ENCODE results near the gene RASAL3. TPM values are rescaled to one million over a fixed set of nuclear protein-coding genes. Genes with fewer than 3 reads are reported as not detected.

Gene RASAL3
- total RNA-seq, 1 experiment from 2014 or later = 0.10 TPM

DNA sequence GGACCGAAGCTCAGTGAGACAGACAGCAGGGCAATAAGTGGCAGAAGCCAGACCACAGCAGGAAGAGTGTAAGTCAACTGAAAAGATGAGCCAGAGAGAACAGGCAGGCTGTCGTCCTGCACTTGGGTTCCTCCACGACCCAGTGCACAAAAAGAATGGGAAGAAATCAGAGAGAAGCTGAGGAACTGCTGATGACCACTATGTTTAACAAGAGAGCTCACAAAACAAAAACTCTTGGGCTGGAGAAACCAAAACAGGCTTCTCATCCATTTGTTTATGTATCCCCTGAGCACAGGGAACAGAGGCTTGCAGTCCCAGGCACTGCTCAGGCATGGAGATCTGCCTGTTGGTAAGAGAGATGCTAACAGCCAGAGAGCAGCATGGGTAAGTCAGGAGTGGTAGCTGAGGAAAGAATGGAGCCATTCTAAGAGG is 59.5 kb downstream of the RASAL3 start:
- intact Hi-C loops (cut with micrococcal nuclease; ENCODE audit: unreplicated experiment) = no loop called here
- Histone ChIP-seq H3K27ac (ENCODE audit: low read length) (no peak overlapping the region), H3K9me3 (ENCODE audit: control insufficient read depth, insufficient read depth, low read depth, low read length) (no peaks in the 10 kb centered on the region), H3K4me1 (ENCODE audit: control insufficient read depth, insufficient read depth, low read length) (no peaks in the 10 kb centered on the region), H3K36me3 (ENCODE audit: control insufficient read depth, insufficient read depth, low read length) (peaks cover 5% of the 10 kb centered on the region), H3K27me3 (ENCODE audit: control insufficient read depth, insufficient read depth, low read length) (no peaks in the 10 kb centered on the region), H3K4me3 (ENCODE audit: low read depth in 2 of 2, low read length in 2 of 2) (no peak overlapping the region)
- TF ChIP-seq, protein P1, sequence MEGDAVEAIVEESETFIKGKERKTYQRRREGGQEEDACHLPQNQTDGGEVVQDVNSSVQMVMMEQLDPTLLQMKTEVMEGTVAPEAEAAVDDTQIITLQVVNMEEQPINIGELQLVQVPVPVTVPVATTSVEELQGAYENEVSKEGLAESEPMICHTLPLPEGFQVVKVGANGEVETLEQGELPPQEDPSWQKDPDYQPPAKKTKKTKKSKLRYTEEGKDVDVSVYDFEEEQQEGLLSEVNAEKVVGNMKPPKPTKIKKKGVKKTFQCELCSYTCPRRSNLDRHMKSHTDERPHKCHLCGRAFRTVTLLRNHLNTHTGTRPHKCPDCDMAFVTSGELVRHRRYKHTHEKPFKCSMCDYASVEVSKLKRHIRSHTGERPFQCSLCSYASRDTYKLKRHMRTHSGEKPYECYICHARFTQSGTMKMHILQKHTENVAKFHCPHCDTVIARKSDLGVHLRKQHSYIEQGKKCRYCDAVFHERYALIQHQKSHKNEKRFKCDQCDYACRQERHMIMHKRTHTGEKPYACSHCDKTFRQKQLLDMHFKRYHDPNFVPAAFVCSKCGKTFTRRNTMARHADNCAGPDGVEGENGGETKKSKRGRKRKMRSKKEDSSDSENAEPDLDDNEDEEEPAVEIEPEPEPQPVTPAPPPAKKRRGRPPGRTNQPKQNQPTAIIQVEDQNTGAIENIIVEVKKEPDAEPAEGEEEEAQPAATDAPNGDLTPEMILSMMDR (IDR thresholded peaks at IDR 0.05) = no peak
- no peak for TF ChIP-seq SIN3A (IDR thresholded peaks at IDR 0.05; ENCODE audit: borderline replicate concordance, insufficient read depth, low read depth, low read length)
- TF ChIP-seq POLR2AphosphoS5 (IDR thresholded peaks at IDR 0.05; ENCODE audit: low read depth, low read length) = no peak
- TF ChIP-seq, protein P2, sequence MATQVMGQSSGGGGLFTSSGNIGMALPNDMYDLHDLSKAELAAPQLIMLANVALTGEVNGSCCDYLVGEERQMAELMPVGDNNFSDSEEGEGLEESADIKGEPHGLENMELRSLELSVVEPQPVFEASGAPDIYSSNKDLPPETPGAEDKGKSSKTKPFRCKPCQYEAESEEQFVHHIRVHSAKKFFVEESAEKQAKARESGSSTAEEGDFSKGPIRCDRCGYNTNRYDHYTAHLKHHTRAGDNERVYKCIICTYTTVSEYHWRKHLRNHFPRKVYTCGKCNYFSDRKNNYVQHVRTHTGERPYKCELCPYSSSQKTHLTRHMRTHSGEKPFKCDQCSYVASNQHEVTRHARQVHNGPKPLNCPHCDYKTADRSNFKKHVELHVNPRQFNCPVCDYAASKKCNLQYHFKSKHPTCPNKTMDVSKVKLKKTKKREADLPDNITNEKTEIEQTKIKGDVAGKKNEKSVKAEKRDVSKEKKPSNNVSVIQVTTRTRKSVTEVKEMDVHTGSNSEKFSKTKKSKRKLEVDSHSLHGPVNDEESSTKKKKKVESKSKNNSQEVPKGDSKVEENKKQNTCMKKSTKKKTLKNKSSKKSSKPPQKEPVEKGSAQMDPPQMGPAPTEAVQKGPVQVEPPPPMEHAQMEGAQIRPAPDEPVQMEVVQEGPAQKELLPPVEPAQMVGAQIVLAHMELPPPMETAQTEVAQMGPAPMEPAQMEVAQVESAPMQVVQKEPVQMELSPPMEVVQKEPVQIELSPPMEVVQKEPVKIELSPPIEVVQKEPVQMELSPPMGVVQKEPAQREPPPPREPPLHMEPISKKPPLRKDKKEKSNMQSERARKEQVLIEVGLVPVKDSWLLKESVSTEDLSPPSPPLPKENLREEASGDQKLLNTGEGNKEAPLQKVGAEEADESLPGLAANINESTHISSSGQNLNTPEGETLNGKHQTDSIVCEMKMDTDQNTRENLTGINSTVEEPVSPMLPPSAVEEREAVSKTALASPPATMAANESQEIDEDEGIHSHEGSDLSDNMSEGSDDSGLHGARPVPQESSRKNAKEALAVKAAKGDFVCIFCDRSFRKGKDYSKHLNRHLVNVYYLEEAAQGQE (IDR thresholded peaks at IDR 0.05; ENCODE audit: insufficient read depth in 1 of 2, low read depth in 2 of 2, low read length in 1 of 2) = no peak
- no peak for TF ChIP-seq TCF7L2 (IDR thresholded peaks at IDR 0.05; ENCODE audit: low read depth, low read length)
- POLR2A ChIA-PET = no interaction called here
- in situ Hi-C loops (cut with HindIII; ENCODE audit: low pct_unique_long_range_greater_than_20kb, low sequenced_read_pairs) = no loop called here
- CTCF ChIA-PET = no interaction called here
- no peak for DNase-seq (ENCODE audit: low read depth, low spot score)
- ATAC-seq = no peak
- BruUV-seq (replicated peaks) = no TSS peak

GRCh38 chr19:15404097-15404779 is 60.1 kb downstream of the RASAL3 start:
- POLR2A ChIA-PET = no interaction called here
- CTCF ChIA-PET = interaction anchor here (0.6 kb wide), 1 partner anchor 601 kb away, joined by 3 read pairs; no protein-coding TSS in a partner anchor
- ATAC-seq = no peak

DNA sequence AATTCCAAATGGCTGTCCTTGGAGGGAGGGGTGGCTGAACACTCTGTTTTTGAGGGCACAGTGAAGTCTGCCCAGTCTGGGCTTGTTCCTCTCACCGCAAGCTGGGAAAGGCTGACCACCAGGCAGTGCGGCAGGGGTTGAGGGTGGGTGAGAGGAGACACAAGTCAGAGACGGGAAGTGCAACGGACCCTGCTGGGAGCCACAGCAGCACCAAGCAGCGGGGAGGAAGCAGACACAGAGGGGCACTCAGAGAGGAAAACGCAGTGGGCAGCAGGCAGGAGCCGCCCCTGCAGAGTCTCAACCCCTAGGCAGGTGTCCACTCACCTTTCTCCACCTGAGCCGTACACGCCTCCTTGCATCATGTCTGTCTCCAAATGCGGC is 61.2 kb downstream of the RASAL3 start:
- DNase-seq (ENCODE audit: low read depth, low spot score) (no peak), ATAC-seq (no peak)
- Histone ChIP-seq H3K27me3 (ENCODE audit: control insufficient read depth, insufficient read depth, low read length) (no peaks in the 10 kb centered on the region), H3K4me1 (ENCODE audit: control insufficient read depth, insufficient read depth, low read length) (no peaks in the 10 kb centered on the region), H3K4me3 (ENCODE audit: low read depth in 2 of 2, low read length in 2 of 2) (no peak overlapping the region), H3K36me3 (ENCODE audit: control insufficient read depth, insufficient read depth, low read length) (peaks cover 5% of the 10 kb centered on the region; the same call in 1 of the 2 replicates), H3K27ac (ENCODE audit: low read length) (no peak overlapping the region), H3K9me3 (ENCODE audit: control insufficient read depth, insufficient read depth, low read depth, low read length) (no peaks in the 10 kb centered on the region)
- in situ Hi-C loops (cut with HindIII; ENCODE audit: low pct_unique_long_range_greater_than_20kb, low sequenced_read_pairs) = no loop called here
- intact Hi-C loops (cut with micrococcal nuclease; ENCODE audit: unreplicated experiment) = no loop called here
- TF ChIP-seq SIN3A (IDR thresholded peaks at IDR 0.05; ENCODE audit: borderline replicate concordance, insufficient read depth, low read depth, low read length) = no peak
- TF ChIP-seq POLR2AphosphoS5 (IDR thresholded peaks at IDR 0.05; ENCODE audit: low read depth, low read length) = no peak
- no peak for TF ChIP-seq TCF7L2 (IDR thresholded peaks at IDR 0.05; ENCODE audit: low read depth, low read length)
- TF ChIP-seq, protein P1 (IDR thresholded peaks at IDR 0.05) = no peak
- TF ChIP-seq, protein P2 (IDR thresholded peaks at IDR 0.05; ENCODE audit: insufficient read depth in 1 of 2, low read depth in 2 of 2, low read length in 1 of 2) = no peak
- POLR2A ChIA-PET = no interaction called here
- CTCF ChIA-PET = no interaction called here
- no TSS peak for BruUV-seq (replicated peaks)

More at GRCh38 chr19:15404097-15404779, 60.1 kb downstream of the RASAL3 start:
- intact Hi-C loops (cut with micrococcal nuclease; ENCODE audit: unreplicated experiment) = no loop called here
- H3K36me3 ChIP-seq (ENCODE audit: control insufficient read depth, insufficient read depth, low read length) = peaks cover 5% of the 10 kb centered on the region
- in situ Hi-C loops (cut with HindIII; ENCODE audit: low pct_unique_long_range_greater_than_20kb, low sequenced_read_pairs) = no loop called here
- no peak for TF ChIP-seq TCF7L2 (IDR thresholded peaks at IDR 0.05; ENCODE audit: low read depth, low read length)
- H3K4me1 ChIP-seq (ENCODE audit: control insufficient read depth, insufficient read depth, low read length) = no peaks in the 10 kb centered on the region
- no peaks in the 10 kb centered on the region for H3K9me3 ChIP-seq (ENCODE audit: control insufficient read depth, insufficient read depth, low read depth, low read length)
- H3K4me3 ChIP-seq (ENCODE audit: low read depth in 2 of 2, low read length in 2 of 2) = no peak overlapping the region
- H3K27ac ChIP-seq (ENCODE audit: low read length) = no peak overlapping the region
- DNase-seq (ENCODE audit: low read depth, low spot score) = no peak
- BruUV-seq (replicated peaks) = no TSS peak
- H3K27me3 ChIP-seq (ENCODE audit: control insufficient read depth, insufficient read depth, low read length) = no peaks in the 10 kb centered on the region

All from Panc1 (cell line).